22Rv1 (cell line): ENCODE measurements around the gene EPN2.

Experiments used
- H3K27ac ChIP-seq: fragments of 450-650 bp; 2 replicates; pipeline ENCODE4 v1.5.1; 2017
- CTCF ChIP-seq: fragments of 450-650 bp; IDR thresholded peaks from 2 replicates; pipeline ENCODE4 v1.5.1; 2017; ENCODE audit warnings: mild to moderate bottlenecking
- ZFX ChIP-seq: fragments of 450-650 bp; IDR thresholded peaks from 2 replicates; pipeline ENCODE4 v1.6.1; 2017; ENCODE audit warnings: antibody characterized with exemption, borderline replicate concordance

EPN2 gene

GRCh38 chr17:19372011-19372370, 134.8 kb downstream of the EPN2 start:
- H3K27ac ChIP-seq, result no peak overlapping the region
- TF ChIP-seq ZFX (no peak), CTCF (no peak)

DNA sequence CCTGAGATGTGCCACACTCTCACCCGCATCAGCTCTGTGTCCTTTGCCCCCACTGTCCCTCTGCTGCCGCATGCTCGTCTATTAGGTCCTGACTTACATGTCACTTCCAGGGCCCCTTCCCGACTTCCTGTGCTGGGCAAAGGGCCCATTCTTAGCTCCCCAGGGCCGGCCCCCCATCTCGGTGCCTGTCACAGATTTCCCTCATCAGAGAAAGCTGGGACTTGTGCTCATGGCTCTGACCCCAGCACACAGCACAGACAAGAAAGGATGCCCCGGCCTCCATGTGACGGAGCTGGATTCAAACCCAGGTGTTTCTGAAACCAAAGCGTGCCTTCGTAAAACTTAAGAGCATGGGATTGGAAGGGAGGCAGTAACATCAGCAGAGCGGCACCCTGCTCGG, 135.3 kb downstream of the EPN2 start:
- no peak overlapping the region for H3K27ac ChIP-seq
- TF ChIP-seq CTCF (no peak), ZFX (no peak)

DNA sequence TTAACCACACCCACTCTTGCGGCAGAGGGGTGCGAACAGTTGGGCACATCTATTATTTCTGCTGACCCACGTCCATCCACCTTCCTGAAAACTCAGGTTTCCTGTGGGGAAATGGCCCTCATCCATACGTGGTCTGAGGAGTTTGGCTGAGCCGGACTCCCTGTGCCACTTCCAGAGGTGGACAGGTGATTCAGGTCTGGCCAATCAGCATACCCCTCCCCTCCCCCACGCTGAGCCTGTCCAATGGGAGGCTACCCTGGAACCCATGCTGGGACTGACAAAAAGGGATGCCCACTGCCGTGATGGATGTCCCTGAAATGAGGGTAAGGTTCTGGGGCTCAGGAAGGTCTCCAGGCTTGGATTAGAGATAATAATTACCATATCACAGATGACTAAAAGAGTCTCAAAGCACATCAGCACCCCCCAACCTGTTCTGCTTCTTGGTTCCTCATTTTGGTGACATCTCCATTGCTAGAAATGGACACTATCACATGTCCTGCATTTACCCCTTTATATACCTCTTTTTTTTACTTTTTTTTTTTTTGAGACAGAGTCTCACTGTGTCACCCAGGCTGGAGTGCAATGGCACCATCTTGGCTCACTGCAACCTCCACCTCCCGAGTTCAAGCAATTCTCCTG, 135.8 kb downstream of the EPN2 start:
- no peak overlapping the region for H3K27ac ChIP-seq
- TF ChIP-seq CTCF (no peak), ZFX (no peak)

GRCh38 chr17:19374136-19374535, 137.0 kb downstream of the EPN2 start:
- no peak overlapping the region for H3K27ac ChIP-seq
- TF ChIP-seq CTCF (no peak), ZFX (no peak)

DNA sequence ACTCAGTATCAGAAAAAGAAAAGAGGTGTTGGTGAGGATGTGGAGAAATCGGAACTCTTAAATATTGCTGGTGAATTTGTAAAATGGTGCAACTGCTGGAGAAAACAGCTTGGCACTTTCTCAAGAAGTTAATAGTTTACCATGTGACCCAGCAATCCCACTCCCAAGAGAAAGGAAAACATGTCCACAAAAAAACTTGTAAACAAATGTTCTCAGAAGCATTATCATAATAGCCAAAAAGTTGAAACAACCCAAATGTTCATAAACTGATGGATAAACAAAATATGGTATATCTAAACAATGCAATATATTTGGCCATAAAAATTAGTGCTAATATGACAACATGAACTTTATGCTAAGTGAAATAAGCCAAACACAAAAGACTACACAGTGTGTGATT, 138.6 kb downstream of the EPN2 start:
- H3K27ac ChIP-seq, result no peak overlapping the region
- no peak for TF ChIP-seq ZFX
- no peak for TF ChIP-seq CTCF

DNA sequence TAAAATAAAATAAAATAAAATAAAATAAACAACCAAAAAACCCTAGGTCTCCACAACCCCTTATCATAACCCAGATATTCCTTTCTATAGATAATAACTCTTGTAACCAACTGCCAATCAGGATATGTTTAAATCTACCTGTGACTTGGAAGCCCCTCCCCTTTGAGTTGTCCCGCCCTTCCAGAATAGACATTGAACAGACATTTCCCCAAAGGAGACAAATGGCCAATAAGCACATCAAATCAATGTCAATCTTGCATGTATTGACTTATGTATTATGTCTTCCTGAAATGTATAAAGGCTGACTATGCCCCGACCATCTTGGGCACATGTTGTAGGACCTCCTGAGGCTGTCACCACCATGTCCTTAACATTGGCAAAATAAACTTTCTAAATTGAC, 139.6 kb downstream of the EPN2 start:
- peak overlapping the region; percentile 97 for H3K27ac ChIP-seq
- TF ChIP-seq ZFX (no peak), CTCF (no peak)

DNA sequence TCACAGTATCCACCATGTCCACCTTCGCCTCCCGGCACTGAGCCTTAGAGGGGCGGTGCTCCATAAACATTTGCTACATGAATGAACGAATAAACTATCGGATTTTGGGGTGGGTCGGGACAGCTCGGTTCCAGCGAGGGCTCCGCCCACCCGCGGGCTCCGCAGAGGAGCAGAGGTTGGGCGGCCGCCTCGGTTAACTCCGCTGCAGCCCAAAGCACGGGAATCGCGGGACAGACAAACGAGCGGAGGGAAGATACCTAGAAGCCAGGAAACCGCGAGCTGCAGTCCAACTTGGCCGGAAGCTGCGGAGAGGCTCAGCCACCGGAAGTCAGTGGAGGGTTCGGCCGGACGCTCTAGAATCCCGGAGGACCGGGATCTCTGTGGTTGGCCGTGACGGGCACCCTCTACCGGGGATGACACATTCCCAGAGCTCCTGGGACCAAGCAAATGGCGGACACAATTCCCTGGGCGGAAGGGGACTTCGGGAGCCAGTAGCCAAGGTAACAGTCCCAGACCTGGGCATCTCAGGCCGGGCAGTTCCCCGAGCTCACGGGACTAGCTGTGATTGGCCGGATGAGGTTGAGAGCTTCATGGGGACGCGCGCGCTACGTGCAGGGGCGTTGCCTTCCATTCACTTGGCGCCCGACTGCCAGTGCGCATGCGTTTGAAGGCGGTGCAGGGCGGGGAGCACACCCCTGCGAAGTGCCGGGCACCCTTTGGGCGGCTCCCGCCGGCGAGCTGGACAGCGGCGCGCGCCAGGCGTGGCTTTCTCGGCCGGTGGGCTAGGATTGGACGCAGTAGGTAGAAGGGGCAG, 140.6 kb downstream of the EPN2 start:
- TF ChIP-seq CTCF (peak; percentile 6; the same call in 1 of the 2 replicates), ZFX (no peak)
- peak overlapping the region; percentile 97 for H3K27ac ChIP-seq
